HG03045 (cell line): ENCODE data around the gene EIF2S1.

Experiments used
- ATAC-seq: cut with Tn5 transposase; IDR thresholded peaks from one replicate; pipeline ENCODE4 v1.9.1; 2021; ENCODE audit warnings: mild to moderate bottlenecking, moderate library complexity; ENCODE audit not compliant: unreplicated experiment

EIF2S1 gene

DNA sequence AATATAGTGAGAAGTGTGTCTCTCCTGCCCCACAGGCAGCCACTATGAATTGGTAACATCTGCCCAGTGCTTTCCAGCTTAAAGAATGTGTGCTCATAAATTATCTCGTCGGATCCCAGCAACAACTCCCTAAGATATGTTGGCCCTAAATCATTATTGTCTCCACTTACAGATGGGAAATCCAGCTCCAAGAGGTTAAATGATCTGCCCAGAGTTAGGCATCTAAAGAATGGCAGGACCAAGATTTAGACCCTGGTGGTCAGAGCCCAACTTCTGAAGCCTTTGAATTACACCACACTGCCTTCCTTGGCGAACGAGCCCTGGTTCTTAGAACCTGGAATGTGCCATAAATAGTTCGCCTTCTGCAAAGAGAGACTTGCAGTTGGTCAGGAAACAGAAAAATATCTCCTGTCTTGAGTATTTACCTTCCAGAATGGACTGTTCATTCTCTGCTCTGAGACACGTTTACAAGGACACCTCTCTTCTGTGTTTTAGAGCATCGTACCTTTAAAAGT is 72.0 kb downstream of the EIF2S1 start:
- no peak for ATAC-seq

GRCh38 chr14:67435603-67436002 is 75.5 kb downstream of the EIF2S1 start:
- ATAC-seq: no peak
